GM19372 (cell line): ENCODE data around the gene ST6GALNAC2.
"Not testable (repeated sequence)": the region's sequence is repeated elsewhere in the genome, so short reads cannot be mapped to it uniquely, and the experiment has no call there.

ENCODE experiments used
- ATAC-seq: cut with Tn5 transposase; IDR thresholded peaks from one replicate; pipeline ENCODE4 v1.9.1; 2021; ENCODE audit warnings: mild to moderate bottlenecking, low read depth, moderate library complexity; ENCODE audit not compliant: unreplicated experiment

Gene ST6GALNAC2

GRCh38 chr17:76585649-76586593 is at the start of gene ST6GALNAC2:
Gene ST6GALNAC2, minus strand, starts transcription at chr17:76585860. Its CDS starts 52 bp downstream, at chr17:76585808.
- ATAC-seq, result no peak

GRCh38 chr17:76635039-76635438 is 49.4 kb upstream of the ST6GALNAC2 start:
- ATAC-seq, result no peak

GRCh38 chr17:76633628-76634328 is 48.1 kb upstream of the ST6GALNAC2 start:
- ATAC-seq, result no peak

- no peak for ATAC-seq
Observed at GRCh38 chr17:76631821-76632565, 46.3 kb upstream of the ST6GALNAC2 start.

- ATAC-seq, result no peak
Observed at GRCh38 chr17:76630151-76630550, 44.5 kb upstream of the ST6GALNAC2 start.

- ATAC-seq, result no peak
Observed at GRCh38 chr17:76627510-76627909, 41.9 kb upstream of the ST6GALNAC2 start.

- no peak for ATAC-seq
Observed at GRCh38 chr17:76626442-76626841, 40.8 kb upstream of the ST6GALNAC2 start.

GRCh38 chr17:76625496-76625895 is 39.8 kb upstream of the ST6GALNAC2 start:
- ATAC-seq, result no peak

GRCh38 chr17:76623271-76624146 is 37.8 kb upstream of the ST6GALNAC2 start:
- no peak for ATAC-seq

GRCh38 chr17:76617838-76618237 is 32.2 kb upstream of the ST6GALNAC2 start:
- ATAC-seq, result no peak

GRCh38 chr17:76614912-76615617 is 29.4 kb upstream of the ST6GALNAC2 start:
- ATAC-seq, result no peak

- not testable (repeated sequence) for ATAC-seq
Observed at GRCh38 chr17:76614064-76614759, 28.6 kb upstream of the ST6GALNAC2 start.

GRCh38 chr17:76612977-76613851 is 27.6 kb upstream of the ST6GALNAC2 start:
- ATAC-seq, result no peak

- ATAC-seq, result no peak
Observed at GRCh38 chr17:76612465-76612864, 26.8 kb upstream of the ST6GALNAC2 start.

GRCh38 chr17:76611758-76612157 is 26.1 kb upstream of the ST6GALNAC2 start:
- ATAC-seq, result no peak

GRCh38 chr17:76611080-76611749 is 25.6 kb upstream of the ST6GALNAC2 start:
- ATAC-seq, result not testable (repeated sequence)

GRCh38 chr17:76606685-76607084 is 21.0 kb upstream of the ST6GALNAC2 start:
- not testable (repeated sequence) for ATAC-seq
